Natural killer cell (primary cell): ENCODE results near the gene GCNT2. TPM values are rescaled to one million over a fixed set of nuclear protein-coding genes. Genes with fewer than 3 reads are reported as not detected.
"Not testable (repeated sequence)": the region's sequence is repeated elsewhere in the genome, so short reads cannot be mapped to it uniquely, and the experiment has no call there.

Experiments
- ATAC-seq, 3 donors: fragments of 150-1000 bp in 2 of 3; fragments of 200-7000 bp in 1 of 3; cut with Tn5 transposase; 1 replicate in 1 of 3; 2 replicates in 2 of 3; pipeline ENCODE4 v1.10.0; 2021; ENCODE audit warnings: mild to moderate bottlenecking in 2 of 3, moderate library complexity in 2 of 3
- DNase-seq, 2 donors: peaks; one replicate each; pipeline versions ENCODE4 v3.0.0 to v3.0.0-alpha.2; 2013 to 2021; ENCODE audit warnings: mixed read lengths in 1 of 2
- H3K27ac ChIP-seq: one replicate; pipeline ENCODE4 v1.5.1; 2013; ENCODE audit warnings: mild to moderate bottlenecking, low read length
- H3K27me3 ChIP-seq: one replicate; pipeline ENCODE4 v1.6.1; 2013; ENCODE audit warnings: low read length; ENCODE audit not compliant: control insufficient read depth, insufficient read depth
- H3K36me3 ChIP-seq: one replicate; pipeline ENCODE4 v1.6.1; 2013; ENCODE audit warnings: low read length; ENCODE audit not compliant: control insufficient read depth, insufficient read depth
- H3K4me1 ChIP-seq: one replicate; pipeline ENCODE4 v1.6.1; 2013; ENCODE audit warnings: low read length; ENCODE audit not compliant: control insufficient read depth, insufficient read depth
- H3K4me3 ChIP-seq: one replicate; pipeline ENCODE4 v1.5.1; 2013; ENCODE audit warnings: low read length
- H3K9me3 ChIP-seq: one replicate; pipeline ENCODE4 v1.6.1; 2013; ENCODE audit warnings: low read length; ENCODE audit not compliant: control insufficient read depth, insufficient read depth
- H3K27ac Mint-ChIP-seq, 2 donors: one replicate each; pipeline ENCODE4 v1.8.0; 2022; ENCODE audit warnings: mild to moderate bottlenecking in 2 of 2, mixed read lengths in 2 of 2, moderate library complexity in 1 of 2
- H3K27me3 Mint-ChIP-seq, 2 donors: one replicate each; pipeline ENCODE4 v1.8.0; 2022; ENCODE audit warnings: low read depth in 2 of 2, mixed read lengths in 2 of 2
- H3K36me3 Mint-ChIP-seq: one replicate; pipeline ENCODE4 v1.8.0; 2022; ENCODE audit warnings: mixed read lengths
- H3K4me1 Mint-ChIP-seq, 2 donors: one replicate each; pipeline ENCODE4 v1.8.0; 2022; ENCODE audit warnings: mixed read lengths in 2 of 2
- H3K4me3 Mint-ChIP-seq: one replicate; pipeline ENCODE4 v1.8.0; 2022; ENCODE audit warnings: mild to moderate bottlenecking, moderate library complexity, mixed read lengths
- H3K9me3 Mint-ChIP-seq, 2 donors: one replicate each; pipeline ENCODE4 v1.8.0; 2022; ENCODE audit warnings: mixed read lengths in 2 of 2
- CTCF ChIP-seq: fragments of 200-600 bp; IDR thresholded peaks from one replicate; pipeline ENCODE4 v1.8.0; 2022; ENCODE audit warnings: antibody characterized with exemption
- WGBS: methylation state at CpG from one replicate; pipeline ENCODE4 v1.1.7; 2013; ENCODE audit warnings: missing lambda C conversion rate; ENCODE audit not compliant: insufficient coverage; 5-methylcytosine and 5-hydroxymethylcytosine counted together
- intact Hi-C: fragments of 100-400 bp; cut with micrococcal nuclease; formaldehyde crosslinking; loops from one replicate; pipeline ENCODE4 v1.14.2; 2022
- total RNA-seq, 4 donors: library from RNA; stranded (reverse); fragments of 120-200 nt in 1 of 4; gene quantifications; one replicate each; pipeline versions ENCODE4 v1.2.3 to v1.2.4, GENCODE V29; 2013 to 2022

Gene GCNT2
- total RNA-seq, 3 donors from 2014 or later (not counting 1 experiment from before 2014, with no cell fraction given): 0.79 to 4.7 (median 0.80) TPM

DNA sequence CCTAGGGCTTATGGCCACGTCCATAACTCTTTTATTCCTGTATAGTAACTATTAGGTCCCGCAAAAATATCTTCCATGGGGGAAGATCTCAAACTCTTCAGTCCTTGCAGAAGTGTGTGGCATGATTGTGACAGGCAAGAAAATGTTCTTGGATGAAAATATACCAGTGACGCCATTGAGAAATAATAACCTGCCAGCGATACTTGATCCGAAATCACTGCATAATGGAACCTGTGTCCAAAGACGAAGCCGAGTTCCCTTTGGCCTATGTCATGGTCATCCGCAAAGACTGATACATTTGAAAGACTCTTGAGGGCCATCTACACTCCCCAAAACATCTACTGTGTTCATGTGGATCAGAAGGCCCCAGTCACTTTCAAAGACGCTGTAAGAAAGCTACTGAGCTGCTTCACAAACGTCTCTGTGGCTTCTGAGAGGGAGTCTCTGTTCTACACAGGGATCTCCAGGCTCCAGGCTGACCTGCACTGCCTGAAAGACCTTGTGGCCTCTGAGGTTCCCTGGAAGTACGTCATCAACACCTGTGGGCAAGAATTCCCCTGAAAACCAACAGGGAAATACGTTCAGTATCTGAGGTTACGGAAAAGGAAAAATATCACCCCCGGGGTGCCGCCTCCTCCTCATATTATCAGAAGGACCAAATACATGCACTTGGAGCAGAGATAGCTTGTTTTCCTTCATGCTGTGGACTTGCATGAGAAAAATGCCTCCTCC, 6.9 kb upstream of the GCNT2 start:
- DNase-seq (no peak), ATAC-seq (no peak)
- Histone ChIP-seq H3K4me3 (no peak overlapping the region), H3K27me3 (no peaks in the 10 kb centered on the region), H3K36me3 (no peaks in the 10 kb centered on the region), H3K9me3 (no peaks in the 10 kb centered on the region), H3K27ac (no peak overlapping the region), H3K4me1 (no peaks in the 10 kb centered on the region)
- intact Hi-C loops: no loop called here
- peaks cover 0 to 6% of the 10 kb centered on the region in 2 donors for H3K4me1 Mint-ChIP-seq
- WGBS: 80% methylated on average over 14 of the region's 15 CpGs
- H3K36me3 Mint-ChIP-seq: no peaks in the 10 kb centered on the region
- peaks cover 10 to 11% of the 10 kb centered on the region in 2 donors for H3K27me3 Mint-ChIP-seq
- TF ChIP-seq CTCF: no peak
- H3K9me3 Mint-ChIP-seq: no peaks in the 10 kb centered on the region
- no peak overlapping the region for H3K27ac Mint-ChIP-seq
- H3K4me3 Mint-ChIP-seq: no peak overlapping the region

GRCh38 chr6:10516953-10517352, 4.2 kb upstream of the GCNT2 start:
- no peak overlapping the region for H3K4me3 ChIP-seq
- Mint-ChIP-seq H3K27ac (no peak overlapping the region), H3K36me3 (no peaks in the 10 kb centered on the region), H3K4me3 (no peak overlapping the region), H3K27me3 (peaks cover 0 to 3% of the 10 kb centered on the region in 2 donors), H3K9me3 (no peaks in the 10 kb centered on the region), H3K4me1 (no peaks in the 10 kb centered on the region)
- ATAC-seq (no peak), DNase-seq (no peak)
- no peak for TF ChIP-seq CTCF
- 89% methylated on average over 1 of the region's 4 CpGs for WGBS
- no peaks in the 10 kb centered on the region for H3K27me3 ChIP-seq
- intact Hi-C loops: no loop called here
- H3K27ac ChIP-seq: no peak overlapping the region
- peaks cover 5% of the 10 kb centered on the region for H3K4me1 ChIP-seq
- no peaks in the 10 kb centered on the region for H3K36me3 ChIP-seq
- H3K9me3 ChIP-seq: no peaks in the 10 kb centered on the region

- intact Hi-C loops: no loop called here
- Histone ChIP-seq H3K4me1 (peaks cover 5% of the 10 kb centered on the region), H3K4me3 (no peak overlapping the region), H3K27me3 (no peaks in the 10 kb centered on the region), H3K36me3 (no peaks in the 10 kb centered on the region), H3K27ac (no peak overlapping the region), H3K9me3 (no peaks in the 10 kb centered on the region)
- ATAC-seq (peak in 1 of 3 donors; percentile 68), DNase-seq (no peak)
- H3K4me1 Mint-ChIP-seq: no peaks in the 10 kb centered on the region
- no peaks in the 10 kb centered on the region for H3K9me3 Mint-ChIP-seq
- no peak for TF ChIP-seq CTCF
- no peak overlapping the region for H3K27ac Mint-ChIP-seq
- 52% methylated on average over 4 of the region's 7 CpGs for WGBS
- H3K27me3 Mint-ChIP-seq: peaks cover 6 to 7% of the 10 kb centered on the region in 2 donors
- no peak overlapping the region for H3K4me3 Mint-ChIP-seq
- no peaks in the 10 kb centered on the region for H3K36me3 Mint-ChIP-seq
Measured at GRCh38 chr6:10518557-10519407, 2.4 kb upstream of the GCNT2 start.

DNA sequence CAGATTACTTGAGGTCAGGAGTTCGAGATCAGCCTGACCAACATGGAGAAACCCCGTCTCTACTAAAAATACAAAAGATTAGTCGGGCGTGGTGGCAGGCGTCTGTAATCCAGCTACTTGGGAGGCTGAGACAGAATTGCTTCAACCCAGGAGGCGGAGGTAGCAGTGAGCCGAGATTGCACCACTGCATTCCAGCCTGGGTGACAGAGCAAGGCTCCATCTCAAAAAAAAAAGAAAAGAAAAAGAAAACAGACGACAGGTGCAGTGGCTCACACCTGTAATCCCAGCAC, 1.8 kb upstream of the GCNT2 start:
- H3K4me1 Mint-ChIP-seq, H3K27ac ChIP-seq, H3K27me3 ChIP-seq, ATAC-seq, H3K9me3 ChIP-seq, H3K36me3 Mint-ChIP-seq, H3K27me3 Mint-ChIP-seq, H3K27ac Mint-ChIP-seq, DNase-seq, H3K4me1 ChIP-seq, H3K9me3 Mint-ChIP-seq, intact Hi-C loops, H3K36me3 ChIP-seq, H3K4me3 Mint-ChIP-seq, H3K4me3 ChIP-seq: not testable (repeated sequence)
- 82% methylated on average over 8 of the region's 8 CpGs for WGBS
